Measurements from ENCODE around the gene TMIE. TPM values are rescaled to one million over a fixed set of nuclear protein-coding genes. Genes with fewer than 3 reads are reported as not detected.

TMIE gene
- total RNA-seq, 6 donors from 2014 or later = 0.49 to 2.1 (median 1.2) TPM; not detected in 1

DNA sequence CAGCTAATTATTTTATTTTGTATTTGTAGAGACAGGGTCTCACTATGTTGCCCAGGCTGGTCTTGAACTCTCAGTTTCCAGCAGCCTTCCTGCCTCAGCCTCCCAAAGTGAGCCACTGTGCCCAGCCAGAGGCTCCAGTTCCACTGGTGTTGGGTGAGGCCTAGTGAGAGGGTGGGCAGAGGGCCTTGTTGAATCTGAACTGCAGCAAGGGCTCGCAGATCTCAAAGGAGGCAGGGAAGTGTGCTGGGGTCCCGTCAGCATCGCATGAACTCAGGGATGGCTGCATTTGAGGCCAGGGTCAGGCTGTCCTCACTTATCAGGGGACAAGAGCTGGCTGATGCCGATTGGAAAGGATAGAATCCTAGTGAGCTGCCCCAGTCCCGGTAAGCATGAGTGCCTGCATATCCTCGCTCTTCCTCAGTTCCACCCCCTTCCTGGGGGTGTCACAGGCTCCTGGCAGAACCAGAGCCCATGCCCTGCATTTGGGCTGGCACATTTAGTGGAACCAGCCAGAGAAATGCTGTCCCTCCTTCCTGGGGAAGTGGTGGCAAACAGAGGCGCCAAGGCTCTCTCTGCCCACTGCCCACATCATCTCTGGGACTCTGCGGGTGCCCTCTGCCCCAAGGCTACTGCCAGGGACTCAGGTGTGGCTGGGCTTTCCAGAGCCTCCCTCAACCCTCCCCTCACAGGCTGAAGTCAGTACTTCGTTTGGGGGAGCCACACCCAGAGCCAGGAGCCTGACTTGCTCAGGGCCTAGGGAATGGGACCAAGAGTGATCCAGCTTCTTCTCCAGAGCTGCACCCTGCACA, 31.8 kb upstream of the TMIE start:
- WGBS, 2 donors = 75 to 76% methylated on average over 6 to 9 of the region's 9 CpGs
- no peak for ATAC-seq (ENCODE audit: low FRiP score in 2 of 2)
- TF ChIP-seq POLR2AphosphoS5 (IDR thresholded peaks at IDR 0.05) = no peak
- TF ChIP-seq, protein P1, sequence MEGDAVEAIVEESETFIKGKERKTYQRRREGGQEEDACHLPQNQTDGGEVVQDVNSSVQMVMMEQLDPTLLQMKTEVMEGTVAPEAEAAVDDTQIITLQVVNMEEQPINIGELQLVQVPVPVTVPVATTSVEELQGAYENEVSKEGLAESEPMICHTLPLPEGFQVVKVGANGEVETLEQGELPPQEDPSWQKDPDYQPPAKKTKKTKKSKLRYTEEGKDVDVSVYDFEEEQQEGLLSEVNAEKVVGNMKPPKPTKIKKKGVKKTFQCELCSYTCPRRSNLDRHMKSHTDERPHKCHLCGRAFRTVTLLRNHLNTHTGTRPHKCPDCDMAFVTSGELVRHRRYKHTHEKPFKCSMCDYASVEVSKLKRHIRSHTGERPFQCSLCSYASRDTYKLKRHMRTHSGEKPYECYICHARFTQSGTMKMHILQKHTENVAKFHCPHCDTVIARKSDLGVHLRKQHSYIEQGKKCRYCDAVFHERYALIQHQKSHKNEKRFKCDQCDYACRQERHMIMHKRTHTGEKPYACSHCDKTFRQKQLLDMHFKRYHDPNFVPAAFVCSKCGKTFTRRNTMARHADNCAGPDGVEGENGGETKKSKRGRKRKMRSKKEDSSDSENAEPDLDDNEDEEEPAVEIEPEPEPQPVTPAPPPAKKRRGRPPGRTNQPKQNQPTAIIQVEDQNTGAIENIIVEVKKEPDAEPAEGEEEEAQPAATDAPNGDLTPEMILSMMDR (IDR thresholded peaks at IDR 0.05) = no peak
- no peak for TF ChIP-seq POLR2A (IDR thresholded peaks at IDR 0.05)
- TF ChIP-seq EP300 (IDR thresholded peaks at IDR 0.05) = no peak
- H3K4me3 ChIP-seq = no peak overlapping the region
- DNase-seq = peak in 1 of 2 donors; percentile 18
- no peak overlapping the region for H3K27ac ChIP-seq
- H3K4me1 ChIP-seq = peaks cover 0 to 9% (median 2%) of the 10 kb centered on the region in 4 donors
- no peaks in the 10 kb centered on the region for H3K9me3 ChIP-seq
- H3K36me3 ChIP-seq = peaks cover 0 to 42% (median 22%) of the 10 kb centered on the region in 4 donors
- no peaks in the 10 kb centered on the region for H3K27me3 ChIP-seq

DNA sequence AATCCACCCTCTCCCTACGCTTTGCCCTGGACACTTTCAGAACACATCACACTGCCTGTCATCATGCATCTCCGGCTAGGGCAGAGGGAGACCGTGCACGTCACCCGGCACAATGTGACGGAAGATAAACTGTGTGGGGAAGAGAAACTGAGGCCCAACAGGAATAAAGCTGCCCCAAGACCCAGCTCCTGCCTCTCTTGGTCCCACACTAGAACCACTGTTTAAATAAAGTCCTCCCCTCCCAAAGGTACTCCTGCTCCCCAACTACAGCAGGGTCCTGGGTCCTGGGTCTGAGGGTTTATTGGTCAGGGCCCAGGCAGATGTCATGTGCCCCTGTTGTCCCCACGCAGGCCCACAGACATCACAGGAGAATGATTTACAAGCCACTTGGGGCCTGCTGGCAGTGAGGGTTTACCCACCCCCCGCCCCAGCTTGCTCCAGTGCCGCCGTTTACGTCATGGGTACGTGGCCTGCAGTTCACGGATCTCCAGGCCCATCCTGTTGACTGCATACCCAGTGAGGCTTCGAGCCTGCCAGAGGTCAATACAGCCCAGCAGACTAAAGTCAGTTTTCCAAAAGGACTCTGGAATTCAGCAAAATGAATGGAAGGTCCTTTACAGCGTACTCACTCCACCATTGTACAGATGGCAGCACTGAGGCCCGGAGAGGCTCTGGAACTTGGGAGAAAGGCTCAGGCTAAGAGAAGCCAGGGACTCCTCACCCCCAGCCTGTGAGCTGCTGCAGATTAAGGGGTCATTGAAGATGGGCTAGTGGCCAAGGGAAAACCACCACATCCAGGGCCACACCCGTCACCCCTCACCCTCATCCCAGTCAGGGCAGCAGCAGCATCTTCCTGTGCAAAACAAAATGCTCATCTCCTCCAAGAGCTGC, 30.9 kb upstream of the TMIE start:
- H3K9me3 ChIP-seq = no peaks in the 10 kb centered on the region
- peaks cover 2 to 51% (median 26%) of the 10 kb centered on the region in 4 donors for H3K36me3 ChIP-seq
- no peak for TF ChIP-seq EP300 (IDR thresholded peaks at IDR 0.05)
- no peak for TF ChIP-seq POLR2A (IDR thresholded peaks at IDR 0.05)
- no peak for TF ChIP-seq POLR2AphosphoS5 (IDR thresholded peaks at IDR 0.05)
- TF ChIP-seq, protein P1 (IDR thresholded peaks at IDR 0.05) = no peak
- no peaks in the 10 kb centered on the region for H3K27me3 ChIP-seq
- peaks cover 0 to 9% (median 2%) of the 10 kb centered on the region in 4 donors for H3K4me1 ChIP-seq
- DNase-seq (peak in 1 of 2 donors; percentile 15), ATAC-seq (ENCODE audit: low FRiP score in 2 of 2) (no peak)
- WGBS, 2 donors = 76 to 81% methylated on average over 6 to 17 of the region's 17 CpGs
- no peak overlapping the region for H3K4me3 ChIP-seq
- H3K27ac ChIP-seq = no peak overlapping the region

DNA sequence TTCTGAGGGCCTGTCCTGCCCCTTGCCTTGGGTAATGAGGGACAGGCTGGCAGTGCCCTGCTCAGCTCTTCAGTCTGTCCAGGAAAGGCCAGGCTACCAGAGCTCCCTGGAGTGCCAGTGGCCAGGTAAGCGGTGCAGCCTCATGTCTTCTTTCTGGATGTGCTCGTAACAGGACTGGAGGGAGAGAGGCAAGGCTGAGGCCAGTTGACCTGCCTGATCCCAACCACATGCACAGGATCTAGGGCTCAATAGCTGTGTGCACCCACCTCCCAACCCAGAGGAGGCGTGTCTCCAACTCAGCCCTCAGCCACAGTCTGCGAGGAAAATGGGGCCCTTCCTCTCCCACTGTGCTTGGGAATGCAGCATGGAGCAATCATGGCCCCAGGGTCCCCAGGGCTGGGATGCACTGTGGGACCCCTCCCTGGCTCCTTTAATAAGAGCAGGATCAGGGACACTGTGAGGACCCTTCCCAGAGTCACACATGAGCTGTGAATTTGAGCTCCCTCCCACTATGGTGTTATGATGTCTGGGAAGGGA, 30.2 kb upstream of the TMIE start:
- H3K9me3 ChIP-seq = no peaks in the 10 kb centered on the region
- H3K27ac ChIP-seq = no peak overlapping the region
- no peak for TF ChIP-seq EP300 (IDR thresholded peaks at IDR 0.05)
- TF ChIP-seq, protein P1 (IDR thresholded peaks at IDR 0.05) = no peak
- TF ChIP-seq POLR2AphosphoS5 (IDR thresholded peaks at IDR 0.05) = no peak
- TF ChIP-seq POLR2A (IDR thresholded peaks at IDR 0.05) = no peak
- H3K4me1 ChIP-seq = peaks cover 0 to 9% (median 2%) of the 10 kb centered on the region in 4 donors
- no peak for ATAC-seq (ENCODE audit: low FRiP score in 2 of 2)
- DNase-seq = peak in 1 of 2 donors; percentile 10
- no peak overlapping the region for H3K4me3 ChIP-seq
- H3K27me3 ChIP-seq = no peaks in the 10 kb centered on the region
- peaks cover 2 to 58% (median 28%) of the 10 kb centered on the region in 4 donors for H3K36me3 ChIP-seq
- WGBS, 2 donors = 89% methylated on average over 4 of the region's 4 CpGs; no CpG with 5 or more reads in 1 of the 2 donors

DNA sequence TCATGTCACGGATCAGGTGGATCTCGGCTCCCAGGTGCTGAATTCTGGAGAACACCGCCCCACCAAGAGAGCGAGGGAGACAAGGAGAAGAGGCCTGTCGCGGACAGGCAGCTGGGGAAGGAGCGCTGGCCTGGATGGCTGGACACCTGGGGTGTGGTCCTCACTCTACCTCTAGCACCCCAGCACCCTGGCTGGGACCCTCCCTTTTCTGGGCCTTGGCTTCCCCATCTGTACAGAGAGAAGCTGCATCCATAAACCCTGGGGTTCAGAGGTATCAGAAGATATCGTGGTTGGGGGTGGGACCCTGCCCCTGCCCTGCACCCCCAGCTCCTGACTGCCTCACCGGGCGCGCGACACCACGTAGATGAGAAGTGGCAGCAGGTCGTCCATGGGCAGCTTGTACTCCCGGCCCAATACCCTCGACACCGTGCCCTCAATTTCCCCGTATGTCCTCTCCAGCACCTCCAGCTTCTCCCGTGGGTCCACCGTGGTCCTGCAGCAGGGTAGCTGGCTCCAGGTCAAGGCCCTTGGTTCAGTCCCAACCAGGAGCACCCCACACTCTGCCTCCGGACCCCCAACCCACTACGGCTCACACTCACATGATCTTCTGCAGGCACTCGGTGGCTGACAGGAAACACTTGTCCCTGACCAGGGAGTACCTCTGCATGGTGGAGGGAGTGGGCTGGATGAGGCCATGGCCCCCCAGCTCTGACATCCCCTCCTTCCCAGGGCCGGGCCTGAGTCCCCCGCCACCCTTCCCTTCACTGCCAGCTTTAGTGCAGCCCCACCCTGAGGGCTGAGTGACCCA, 29.4 kb upstream of the TMIE start:
- Histone ChIP-seq H3K4me1 (peaks cover 0 to 2% (median 0%) of the 10 kb centered on the region in 4 donors), H3K9me3 (no peaks in the 10 kb centered on the region), H3K4me3 (no peak overlapping the region), H3K36me3 (peaks cover 2 to 66% (median 28%) of the 10 kb centered on the region in 4 donors), H3K27me3 (no peaks in the 10 kb centered on the region), H3K27ac (no peak overlapping the region)
- DNase-seq = peak in 1 of 2 donors; percentile 15
- 83 to 92% methylated on average over 7 to 25 of the region's 25 CpGs for WGBS, 2 donors
- no peak for ATAC-seq (ENCODE audit: low FRiP score in 2 of 2)
- TF ChIP-seq POLR2A (IDR thresholded peaks at IDR 0.05) = no peak
